Upper lobe of left lung (tissue), 4 donors: Measurements from ENCODE around the gene CBX7.

ENCODE experiments used
- EP300 ChIP-seq, 4 donors: sonication (generic); formaldehyde crosslinking; IDR thresholded peaks; one replicate each; pipeline ENCODE4 v1.5.1; 2017; ENCODE audit warnings: antibody characterized with exemption in 4 of 4, control low read depth in 2 of 4
- POLR2A ChIP-seq, 4 donors: fragments of 450-650 bp; IDR thresholded peaks; one replicate each; pipeline ENCODE4 v1.5.1; 2016 to 2017; ENCODE audit warnings: antibody characterized with exemption in 4 of 4, mild to moderate bottlenecking in 2 of 4
- POLR2AphosphoS5 ChIP-seq, 2 donors: sonication (generic); formaldehyde crosslinking; IDR thresholded peaks; one replicate each; pipeline ENCODE4 v1.5.1; 2017; ENCODE audit warnings: antibody characterized with exemption in 2 of 2
- TF ChIP-seq, protein P1 (sequence below), 6 experiments: fragments of 450-650 bp in 4 of 6; fragments of 200-600 bp in 2 of 6; sonication (generic) in 2 of 6; IDR thresholded peaks; one replicate each; pipeline ENCODE4 v1.5.1; 2016 to 2019; ENCODE audit warnings: antibody characterized with exemption in 6 of 6

- TF ChIP-seq EP300 (IDR thresholded peaks at IDR 0.05) = no peak
- TF ChIP-seq, protein P1, sequence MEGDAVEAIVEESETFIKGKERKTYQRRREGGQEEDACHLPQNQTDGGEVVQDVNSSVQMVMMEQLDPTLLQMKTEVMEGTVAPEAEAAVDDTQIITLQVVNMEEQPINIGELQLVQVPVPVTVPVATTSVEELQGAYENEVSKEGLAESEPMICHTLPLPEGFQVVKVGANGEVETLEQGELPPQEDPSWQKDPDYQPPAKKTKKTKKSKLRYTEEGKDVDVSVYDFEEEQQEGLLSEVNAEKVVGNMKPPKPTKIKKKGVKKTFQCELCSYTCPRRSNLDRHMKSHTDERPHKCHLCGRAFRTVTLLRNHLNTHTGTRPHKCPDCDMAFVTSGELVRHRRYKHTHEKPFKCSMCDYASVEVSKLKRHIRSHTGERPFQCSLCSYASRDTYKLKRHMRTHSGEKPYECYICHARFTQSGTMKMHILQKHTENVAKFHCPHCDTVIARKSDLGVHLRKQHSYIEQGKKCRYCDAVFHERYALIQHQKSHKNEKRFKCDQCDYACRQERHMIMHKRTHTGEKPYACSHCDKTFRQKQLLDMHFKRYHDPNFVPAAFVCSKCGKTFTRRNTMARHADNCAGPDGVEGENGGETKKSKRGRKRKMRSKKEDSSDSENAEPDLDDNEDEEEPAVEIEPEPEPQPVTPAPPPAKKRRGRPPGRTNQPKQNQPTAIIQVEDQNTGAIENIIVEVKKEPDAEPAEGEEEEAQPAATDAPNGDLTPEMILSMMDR (IDR thresholded peaks at IDR 0.05) = no peak
- TF ChIP-seq POLR2AphosphoS5 (IDR thresholded peaks at IDR 0.05) = no peak
- no peak for TF ChIP-seq POLR2A (IDR thresholded peaks at IDR 0.05)
Observed at GRCh38 chr22:39181356-39181755, 28.9 kb upstream of the CBX7 start.
